ENCODE results near the gene TMEM272. TPM values are rescaled to one million over a fixed set of nuclear protein-coding genes. Genes with fewer than 3 reads are reported as not detected.

Gene TMEM272
- total RNA-seq, 2 donors from 2014 or later = not detected

- Histone ChIP-seq H3K9me3 (no peaks in the 10 kb centered on the region), H3K4me1 (no peaks in the 10 kb centered on the region), H3K27me3 (no peaks in the 10 kb centered on the region), H3K36me3 (replicated peaks in 1 of 2; ENCODE audit: insufficient read depth in 1 of 2, low read depth in 2 of 2) (no peaks in the 10 kb centered on the region), H3K4me3 (no peak overlapping the region), H3K27ac (no peak overlapping the region)
- WGBS, 2 donors = 86 to 89% methylated on average over 8 of the region's 8 CpGs
- DNase-seq = no peak
- no peak for ATAC-seq
- intact Hi-C loops (cut with DNase I) = no loop called here
- TF ChIP-seq POLR2A (IDR thresholded peaks at IDR 0.05) (no peak), CTCF (IDR thresholded peaks at IDR 0.05) (no peak)
Measured at GRCh38 chr13:51828730-51829567, 16.0 kb downstream of the TMEM272 start.

GRCh38 chr13:51827254-51827653 lies 17.7 kb downstream of the TMEM272 start:
- no peaks in the 10 kb centered on the region for H3K9me3 ChIP-seq
- intact Hi-C loops (cut with DNase I) = no loop called here
- H3K27ac ChIP-seq = no peak overlapping the region
- DNase-seq (no peak), ATAC-seq (no peak)
- TF ChIP-seq CTCF (IDR thresholded peaks at IDR 0.05) (no peak), POLR2A (IDR thresholded peaks at IDR 0.05) (no peak)
- no peaks in the 10 kb centered on the region for H3K4me1 ChIP-seq
- H3K36me3 ChIP-seq (replicated peaks in 1 of 2; ENCODE audit: insufficient read depth in 1 of 2, low read depth in 2 of 2) = no peaks in the 10 kb centered on the region
- 61 to 70% methylated on average over 4 of the region's 4 CpGs for WGBS, 2 donors
- H3K4me3 ChIP-seq = no peak overlapping the region
- H3K27me3 ChIP-seq = no peaks in the 10 kb centered on the region

GRCh38 chr13:51826606-51827005 lies 18.4 kb downstream of the TMEM272 start:
- intact Hi-C loops (cut with DNase I) = no loop called here
- TF ChIP-seq CTCF (IDR thresholded peaks at IDR 0.05) (no peak), POLR2A (IDR thresholded peaks at IDR 0.05) (no peak)
- no peaks in the 10 kb centered on the region for H3K27me3 ChIP-seq
- no peak overlapping the region for H3K27ac ChIP-seq
- no peak for DNase-seq
- H3K4me1 ChIP-seq = no peaks in the 10 kb centered on the region
- WGBS, 2 donors = 53 to 70% methylated on average over 4 to 7 of the region's 7 CpGs
- ATAC-seq = no peak
- H3K36me3 ChIP-seq (replicated peaks in 1 of 2; ENCODE audit: insufficient read depth in 1 of 2, low read depth in 2 of 2) = no peaks in the 10 kb centered on the region
- no peaks in the 10 kb centered on the region for H3K9me3 ChIP-seq
- no peak overlapping the region for H3K4me3 ChIP-seq

GRCh38 chr13:51825681-51826254 lies 19.2 kb downstream of the TMEM272 start:
- intact Hi-C loops (cut with DNase I) = no loop called here
- Histone ChIP-seq H3K9me3 (no peaks in the 10 kb centered on the region), H3K27me3 (no peaks in the 10 kb centered on the region), H3K4me1 (no peaks in the 10 kb centered on the region), H3K36me3 (replicated peaks in 1 of 2; ENCODE audit: insufficient read depth in 1 of 2, low read depth in 2 of 2) (no peaks in the 10 kb centered on the region), H3K4me3 (no peak overlapping the region), H3K27ac (no peak overlapping the region)
- DNase-seq (no peak), ATAC-seq (no peak)
- TF ChIP-seq POLR2A (IDR thresholded peaks at IDR 0.05) (no peak), CTCF (IDR thresholded peaks at IDR 0.05) (no peak)
- 89 to 90% methylated on average over 10 of the region's 10 CpGs for WGBS, 2 donors
